Stimulated activated CD4-positive, alpha-beta T cell treated with anti-CD3 and anti-CD28 coated beads, Interleukin-4, amount 100 ng/mL, for 4 hours (primary cell): Measurements from ENCODE around the gene PPP1R17.

Experiments
- DNase-seq, 2 experiments: peaks; one replicate each; pipeline ENCODE4 v3.0.0-alpha.2; 2020

PPP1R17 gene

GRCh38 chr7:31687024-31687748, at the start of gene PPP1R17:
TSS of gene PPP1R17 (plus strand) at chr7:31687215. CDS start at chr7:31692442, 5,227 bp downstream.
- no peak for DNase-seq

DNA sequence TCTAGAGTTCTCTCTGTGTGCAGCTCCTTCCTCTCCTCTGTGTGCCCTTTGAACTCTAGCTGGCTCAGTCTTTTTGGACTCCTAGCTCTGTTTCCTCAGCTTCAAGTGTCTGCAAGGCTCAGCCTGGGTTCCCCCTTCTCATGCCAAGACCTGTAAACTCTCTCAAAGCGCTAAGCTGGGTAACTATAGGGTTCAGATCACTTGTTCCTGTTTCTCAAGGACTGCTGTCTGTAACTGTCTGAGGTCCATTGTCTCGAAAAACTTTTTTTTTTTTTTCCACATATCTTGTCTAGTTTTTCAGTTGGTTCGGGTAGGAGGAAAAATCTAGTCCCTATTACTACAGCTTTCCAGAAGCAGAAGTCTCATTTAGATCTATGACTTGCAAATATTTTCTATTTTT, 46.6 kb upstream of the PPP1R17 start:
- DNase-seq: no peak

DNA sequence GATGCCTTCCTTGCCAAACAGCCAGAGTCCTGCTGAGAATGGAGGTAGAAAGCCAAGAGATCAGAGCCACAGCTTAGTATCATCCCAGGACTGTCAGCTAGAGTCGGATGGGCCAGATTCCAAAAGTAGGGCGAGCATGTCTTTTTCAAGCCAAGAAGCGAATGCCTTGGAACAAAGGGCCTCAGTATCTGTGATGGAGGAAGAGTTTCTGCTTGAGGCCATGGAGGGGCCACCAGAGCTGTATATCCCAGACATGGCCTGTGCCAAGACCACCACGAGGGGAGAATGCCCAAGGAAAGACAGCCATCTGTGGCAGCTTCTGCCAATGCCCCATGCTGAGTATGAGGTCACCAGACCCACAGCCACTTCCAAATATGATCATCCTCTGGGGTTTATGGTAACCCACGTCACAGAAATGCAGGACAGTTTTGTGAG, 44.3 kb upstream of the PPP1R17 start:
- no peak for DNase-seq

- no peak for DNase-seq
These were observed 40.1 kb upstream of the PPP1R17 start for GRCh38 chr7:31646942-31647341.

- DNase-seq: no peak
These were observed 39.5 kb upstream of the PPP1R17 start for GRCh38 chr7:31647511-31647910.

- DNase-seq: no peak
These were observed 38.7 kb upstream of the PPP1R17 start for GRCh38 chr7:31648288-31648687.

- no peak for DNase-seq
These were observed 38.1 kb upstream of the PPP1R17 start for GRCh38 chr7:31648880-31649279.

DNA sequence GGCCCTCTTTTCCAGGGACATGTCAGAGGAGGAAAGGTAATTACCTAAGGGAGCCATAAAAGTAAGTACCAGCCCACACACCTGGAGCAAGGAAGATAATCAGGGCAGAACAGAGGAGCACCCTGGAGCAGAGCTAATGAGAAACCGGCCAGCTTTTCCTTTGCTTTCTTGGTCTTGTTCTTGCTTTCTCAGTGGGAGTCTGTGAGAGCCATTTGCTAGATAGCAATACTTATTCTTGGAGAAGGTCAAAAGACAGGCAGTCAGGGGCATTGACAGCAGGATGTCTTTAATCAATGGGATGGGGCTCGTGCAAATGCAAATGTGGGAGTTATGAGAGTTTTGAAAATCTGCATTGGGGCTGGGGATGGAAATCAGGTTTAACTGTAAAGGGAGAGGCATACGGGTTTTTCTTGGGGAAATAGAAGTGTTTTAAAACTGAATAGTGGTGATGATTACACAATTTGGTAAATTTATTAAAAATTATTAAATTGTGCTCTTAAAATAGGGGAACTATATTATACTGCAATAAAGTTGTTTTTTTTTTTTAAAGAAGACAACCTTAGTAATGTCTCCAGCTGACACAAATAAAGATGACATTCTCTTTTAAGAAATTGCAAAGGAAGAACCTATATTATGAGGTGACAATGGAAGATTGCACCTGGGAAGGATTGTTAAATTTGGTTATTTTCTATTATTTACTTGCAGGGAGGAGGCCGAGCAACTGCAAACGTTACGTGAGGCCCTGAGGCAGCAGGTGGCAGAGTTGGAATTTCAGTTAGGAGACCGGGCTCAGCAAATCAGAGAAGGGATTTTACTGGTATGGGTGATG, 35.6 kb upstream of the PPP1R17 start:
- no peak for DNase-seq

- no peak for DNase-seq
These were observed 35.0 kb upstream of the PPP1R17 start for GRCh38 chr7:31652063-31652326.

- no peak for DNase-seq
These were observed 23.9 kb upstream of the PPP1R17 start for GRCh38 chr7:31663072-31663471.

- no peak for DNase-seq
These were observed 22.1 kb upstream of the PPP1R17 start for GRCh38 chr7:31664890-31665289.

GRCh38 chr7:31665546-31665945, 21.5 kb upstream of the PPP1R17 start:
- DNase-seq: no peak

- DNase-seq: no peak
These were observed 17.6 kb upstream of the PPP1R17 start for GRCh38 chr7:31669461-31669860.

GRCh38 chr7:31679574-31680305, 7.3 kb upstream of the PPP1R17 start:
- no peak for DNase-seq

DNA sequence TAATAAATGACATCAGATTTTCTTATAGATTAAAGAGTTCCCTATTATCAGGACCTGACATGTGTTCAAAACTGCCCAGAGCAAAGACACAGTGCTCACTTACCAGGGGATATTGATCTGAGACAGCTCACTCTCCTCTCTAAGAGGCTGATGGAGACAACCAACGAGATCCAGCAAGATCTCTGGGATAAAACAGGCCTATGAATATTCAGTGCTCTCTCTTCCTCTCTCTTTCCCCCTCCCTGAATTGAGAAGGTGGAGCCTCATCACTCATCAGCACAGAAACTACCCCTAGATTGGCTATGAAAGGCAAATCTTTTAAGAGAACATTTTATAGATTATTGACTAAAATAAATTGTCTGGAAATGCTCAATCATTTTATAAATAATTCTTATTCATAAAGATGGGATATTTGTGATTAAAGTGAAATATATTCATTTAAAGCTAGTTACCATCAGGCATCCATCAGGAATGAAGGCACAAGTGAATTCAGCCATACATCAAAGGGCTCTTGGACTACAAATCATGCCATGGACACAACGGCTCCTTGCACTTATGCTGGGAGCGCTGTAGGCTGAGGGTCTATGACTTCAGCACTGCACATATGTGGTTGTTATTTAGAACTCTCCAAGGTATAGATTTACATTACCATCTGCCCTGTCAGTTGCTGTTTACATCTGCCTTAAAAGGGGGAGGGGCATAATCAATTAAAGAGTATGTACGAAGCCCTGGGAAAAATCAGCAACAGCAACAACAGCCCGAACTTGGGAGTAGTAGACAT, 3.4 kb upstream of the PPP1R17 start:
- no peak for DNase-seq

DNA sequence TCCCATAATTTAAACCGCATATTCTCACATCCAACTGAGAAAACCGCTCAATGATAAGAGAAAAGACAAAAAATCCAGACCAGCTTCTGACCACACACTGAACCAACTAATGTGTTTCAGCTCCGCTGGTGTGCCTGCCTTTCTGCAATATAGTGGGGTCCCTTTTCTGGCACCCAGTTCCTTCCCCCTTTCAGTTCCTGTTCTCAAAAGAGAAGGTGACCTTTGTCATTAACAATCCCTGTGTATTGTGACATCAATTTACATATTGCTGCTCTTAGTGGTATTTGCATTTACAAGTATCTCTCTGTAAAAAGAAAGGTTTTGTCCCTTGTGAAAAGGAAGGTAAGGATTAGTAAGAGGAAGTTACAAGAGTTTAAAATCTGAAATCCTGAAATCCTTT, 1.4 kb downstream of the PPP1R17 start:
- DNase-seq: no peak

DNA sequence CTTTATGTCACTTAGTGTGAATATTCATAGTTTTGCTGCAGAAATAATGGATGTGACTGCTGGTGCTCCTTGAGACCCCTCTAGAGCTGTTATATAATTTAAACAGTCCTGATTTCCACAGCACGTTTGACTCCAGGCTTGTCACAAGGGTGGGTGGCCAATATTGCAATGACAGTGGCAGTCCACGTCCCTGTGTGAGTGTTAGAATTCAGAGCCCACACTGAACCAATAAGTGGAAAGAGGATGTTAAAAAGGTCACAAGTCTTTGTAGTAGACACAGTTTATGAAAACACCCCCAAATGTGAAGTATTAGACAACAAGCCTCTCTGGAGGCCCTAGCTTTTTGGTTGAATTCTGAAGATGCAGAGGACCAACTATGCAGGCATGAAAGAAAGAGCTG, 2.0 kb downstream of the PPP1R17 start:
- DNase-seq: no peak

DNA sequence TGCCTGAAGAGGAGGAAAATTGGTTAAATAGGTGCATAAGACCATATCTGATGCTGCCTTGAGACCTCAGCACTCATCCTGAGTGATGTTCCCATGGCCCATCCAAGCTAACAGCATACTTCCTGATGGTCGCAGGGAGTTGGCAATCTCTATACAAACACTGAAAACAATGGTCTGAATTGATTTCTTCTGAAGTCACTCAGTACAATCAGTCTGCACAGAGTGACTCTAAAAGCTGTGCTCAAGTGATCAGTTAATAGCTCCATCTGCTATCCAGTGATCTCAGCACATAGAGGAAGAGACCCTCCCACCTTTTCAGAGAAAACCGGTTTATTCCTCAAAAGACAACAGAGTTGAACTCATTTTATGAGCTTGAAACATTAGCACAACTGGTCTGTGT, 3.9 kb downstream of the PPP1R17 start:
- DNase-seq: no peak

GRCh38 chr7:31692451-31692850, 5.4 kb downstream of the PPP1R17 start:
- no peak for DNase-seq

DNA sequence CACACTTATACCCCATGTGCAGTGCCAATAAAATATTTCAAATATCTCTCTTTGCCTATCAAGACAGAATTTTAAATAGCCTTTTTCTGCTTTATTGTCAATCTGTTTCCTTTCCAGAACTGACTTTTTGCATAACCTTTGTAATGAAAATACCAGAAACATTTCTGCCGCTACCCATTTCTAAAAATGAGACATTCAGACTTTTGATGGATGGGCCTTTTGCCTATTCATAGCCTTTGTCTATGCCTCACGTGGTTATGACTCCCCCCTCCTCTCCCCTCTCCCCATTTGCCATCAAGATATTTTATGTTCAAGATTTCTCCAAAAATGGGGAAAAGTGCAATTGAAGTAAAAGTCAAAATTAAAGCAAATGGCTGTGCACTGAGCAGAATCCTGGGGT, 5.9 kb downstream of the PPP1R17 start:
- DNase-seq: no peak

DNA sequence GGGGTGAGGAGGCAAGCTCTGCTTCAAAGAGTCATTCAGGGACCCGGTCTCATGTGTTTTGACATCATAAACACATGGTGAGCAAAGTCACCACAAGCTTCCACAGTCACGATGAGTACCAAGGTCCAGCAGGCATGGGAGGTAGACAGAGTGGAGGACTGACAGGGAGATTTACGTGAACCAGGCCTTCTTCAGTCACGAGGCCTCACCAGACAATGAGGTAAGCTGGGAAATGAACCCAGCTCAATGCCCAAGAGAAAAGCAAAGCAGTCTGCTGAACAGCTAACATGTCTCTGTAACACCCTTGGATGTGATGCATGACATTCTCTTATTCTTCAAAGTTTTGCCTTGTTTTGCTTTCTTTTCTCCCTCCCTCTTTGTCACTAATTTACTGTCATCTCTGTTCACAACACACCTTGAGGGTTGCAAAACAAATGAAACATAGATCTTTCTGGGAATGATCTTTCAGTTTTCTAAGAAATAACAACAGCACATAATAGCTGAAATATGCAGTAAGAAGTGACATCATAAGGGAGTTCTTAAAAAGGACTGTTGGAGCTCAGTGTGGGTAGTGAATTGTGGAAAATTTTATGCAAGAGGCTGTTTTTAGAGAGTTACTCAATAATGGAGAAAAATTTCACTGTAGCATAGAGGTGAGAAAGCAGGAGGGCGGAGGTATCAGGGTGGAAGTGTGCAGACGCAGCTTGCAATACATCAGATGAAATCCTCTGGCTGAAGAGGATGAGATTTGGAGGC, 9.0 kb downstream of the PPP1R17 start:
- DNase-seq: no peak

DNA sequence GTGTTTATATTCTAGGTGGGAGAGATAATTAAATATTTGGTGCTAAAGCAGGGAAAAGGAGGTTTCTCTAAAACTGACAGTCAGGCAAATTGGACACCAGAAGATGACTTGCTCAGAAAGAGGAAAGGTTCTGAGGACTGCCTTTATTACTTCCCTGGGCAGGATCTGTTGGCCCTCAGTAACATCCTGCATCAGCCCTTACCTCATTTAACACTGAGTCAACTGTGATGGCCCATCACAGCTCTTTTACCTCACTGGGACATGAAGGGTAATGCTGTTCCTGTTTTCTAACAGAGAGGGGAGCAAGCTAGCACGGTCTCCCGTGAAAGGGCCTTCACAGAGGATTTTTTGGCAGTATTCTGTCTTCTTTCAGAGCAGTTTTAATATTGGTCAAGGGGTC, 12.0 kb downstream of the PPP1R17 start:
- no peak for DNase-seq
